ENCODE data around the gene SNX4. TPM values are rescaled to one million over a fixed set of nuclear protein-coding genes. Genes with fewer than 3 reads are reported as not detected.

Gene SNX4
- total and polyA plus RNA-seq, 2 of the 8 experiments (the other 6 are each of a cell fraction or from before 2014, with no cell fraction given) = 7.2 to 23.1 TPM

DNA sequence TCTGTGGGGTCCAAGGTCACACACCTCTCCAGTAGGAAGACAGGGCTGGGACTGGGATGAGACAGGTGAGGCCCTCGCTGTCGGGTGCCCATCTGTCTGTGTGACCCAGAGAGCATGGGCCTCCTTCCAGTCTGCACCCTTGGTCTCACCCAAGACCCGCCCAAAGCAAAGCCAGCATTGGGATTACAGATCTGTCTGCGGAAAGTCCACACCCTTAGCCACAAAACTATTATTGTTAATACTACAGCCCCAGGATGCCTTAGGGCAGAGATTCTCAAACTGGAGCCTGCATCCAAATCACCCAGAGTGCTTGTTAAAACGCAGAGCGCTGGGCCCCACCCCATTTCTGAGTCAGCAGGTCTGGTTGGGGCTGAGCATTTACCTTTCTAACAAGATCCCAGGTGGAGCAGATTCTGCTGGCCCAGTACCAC lies 86.4 kb downstream of the SNX4 start:
- Histone ChIP-seq H3K4ac (replicated peaks; ENCODE audit: insufficient read length, low read depth, low read length) (no peak overlapping the region), H4K5ac (ENCODE audit: insufficient read length, low read depth, low read length) (no peak overlapping the region), H4K20me1 (replicated peaks in 1 of 2; ENCODE audit: control insufficient read depth in 1 of 2, insufficient read depth in 2 of 2, low read length in 2 of 2) (no peaks in the 10 kb centered on the region), H2BK120ac (replicated peaks; ENCODE audit: low read depth, low read length) (no peak overlapping the region), H2BK5ac (ENCODE audit: low read depth, low read length) (no peak overlapping the region), H2BK20ac (ENCODE audit: low read length) (no peak overlapping the region), H2BK12ac (ENCODE audit: low read depth, low read length) (no peak overlapping the region), H3K9me3 (ENCODE audit: insufficient read depth in 2 of 2, low read depth in 1 of 2, low read length in 1 of 2) (no peaks in the 10 kb centered on the region), H2AK5ac (ENCODE audit: low read depth, low read length) (no peak overlapping the region), H3K18ac (ENCODE audit: extremely low read depth, low read length) (no peak overlapping the region), H3K4me3 (ENCODE audit: extremely low read depth in 1 of 4, insufficient read depth in 2 of 4, low read depth in 3 of 4, low read length in 4 of 4) (no peak overlapping the region), H3K79me2 (ENCODE audit: control insufficient read depth in 1 of 2, insufficient read depth in 2 of 2, low read length in 2 of 2) (no peaks in the 10 kb centered on the region), H3K27me3 (replicated peaks in 1 of 4; ENCODE audit: control insufficient read depth in 3 of 4, extremely low read depth in 1 of 4, insufficient read depth in 3 of 4, low read length in 3 of 4) (no peaks in the 10 kb centered on the region), H4K91ac (replicated peaks; ENCODE audit: insufficient read length, low read length) (no peak overlapping the region), H3K56ac (replicated peaks; ENCODE audit: insufficient read length, low read depth, low read length) (no peak overlapping the region), H3K4me2 (ENCODE audit: insufficient read depth in 1 of 2, low read depth in 2 of 2, low read length in 2 of 2) (no peak overlapping the region), H3K27ac (ENCODE audit: low read depth, low read length) (no peak overlapping the region), H4K8ac (ENCODE audit: extremely low read depth, insufficient read depth, low read length) (no peak overlapping the region), H3K4me1 (replicated peaks in 1 of 4; ENCODE audit: control insufficient read depth in 3 of 4, insufficient read depth in 4 of 4, low read length in 3 of 4) (peaks cover 0 to 6% (median 2%) of the 10 kb centered on the region in 4 experiments; a peak in 2 of 7 replicates), H3K79me1 (ENCODE audit: low read depth, low read length) (no peaks in the 10 kb centered on the region), H3K23ac (ENCODE audit: insufficient read length) (no peak overlapping the region), H3K36me3 (ENCODE audit: control insufficient read depth in 2 of 4, insufficient read depth in 4 of 4, low read length in 3 of 4) (no peaks in the 10 kb centered on the region), H3K23me2 (ENCODE audit: low read depth, low read length) (no peaks in the 10 kb centered on the region), H2BK15ac (ENCODE audit: low read length) (no peak overlapping the region), H2AFZ (ENCODE audit: low read length) (peak overlapping the region; percentile 47; the same call in 1 of the 2 replicates), H3K9ac (replicated peaks in 1 of 4; ENCODE audit: extremely low read depth in 1 of 4, low read depth in 3 of 4, low read length in 3 of 4) (no peak overlapping the region), H3K14ac (ENCODE audit: insufficient read length) (no peak overlapping the region)
- no peak for FAIRE-seq
- 90% methylated on average over 6 of the region's 6 CpGs; no CpG with 5 or more reads in 1 of the 2 experiments for WGBS, 2 experiments (ENCODE audit: extremely low coverage in 1 of 2, insufficient coverage in 1 of 2, insufficient read length in 1 of 2, insufficient replicate concordance in 2 of 2, low coverage in 1 of 2, low lambda C conversion rate in 2 of 2, missing lambda C conversion rate in 1 of 2)
- DNase-seq (ENCODE audit: low read depth in 1 of 2, low spot score in 2 of 2) = no peak
- no peak for TF ChIP-seq GABPA (IDR thresholded peaks at IDR 0.05; ENCODE audit: borderline replicate concordance, insufficient read depth, low read length)
- no peak for TF ChIP-seq SIRT6 (IDR thresholded peaks at IDR 0.05; ENCODE audit: low read length)
- TF ChIP-seq SUZ12 (IDR thresholded peaks at IDR 0.05; ENCODE audit: low read length) = no peak
- no peak for TF ChIP-seq POU5F1 (IDR thresholded peaks at IDR 0.05; ENCODE audit: low read depth, low read length)
- TF ChIP-seq GTF2F1 (IDR thresholded peaks at IDR 0.05; ENCODE audit: borderline replicate concordance, low read depth, low read length) = no peak
- no peak for TF ChIP-seq RAD21 (IDR thresholded peaks at IDR 0.05 in 1 of 2, conservative IDR thresholded peaks at IDR 0.05 in 1 of 2; ENCODE audit: low read depth in 2 of 2, low read length in 2 of 2)
- no peak for TF ChIP-seq YY1 (IDR thresholded peaks at IDR 0.05; ENCODE audit: low read depth, low read length)
- TF ChIP-seq RNF2 (IDR thresholded peaks at IDR 0.05; ENCODE audit: borderline replicate concordance, low read depth, low read length, missing control alignments, poor library complexity, severe bottlenecking) = no peak
- TF ChIP-seq, protein P1, sequence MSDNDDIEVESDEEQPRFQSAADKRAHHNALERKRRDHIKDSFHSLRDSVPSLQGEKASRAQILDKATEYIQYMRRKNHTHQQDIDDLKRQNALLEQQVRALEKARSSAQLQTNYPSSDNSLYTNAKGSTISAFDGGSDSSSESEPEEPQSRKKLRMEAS (IDR thresholded peaks at IDR 0.05) = no peak
- no peak for TF ChIP-seq HDAC2 (IDR thresholded peaks at IDR 0.05; ENCODE audit: borderline replicate concordance in 1 of 2, low read depth in 2 of 2, low read length in 2 of 2)
- TF ChIP-seq BRCA1 (IDR thresholded peaks at IDR 0.05; ENCODE audit: low read depth, low read length) = no peak
- TF ChIP-seq SIX5 (IDR thresholded peaks at IDR 0.05; ENCODE audit: low read depth, low read length) = no peak
- ChIA-PET CTCF (ENCODE audit: partially characterized antibody) (interaction anchor here (0.9 kb wide), 1 partner anchor 21 kb away, joined by 3 read pairs; no protein-coding TSS in a partner anchor), POLR2A (ENCODE audit: partially characterized antibody) (no interaction called here)
